ENCODE data around the gene XRRA1. TPM values are rescaled to one million over a fixed set of nuclear protein-coding genes. Genes with fewer than 3 reads are reported as not detected.

XRRA1 gene
- total and polyA plus RNA-seq, 2 of the 13 experiments (the other 11 are each of a cell fraction or from before 2014, with no cell fraction given): 7.6 to 10.5 TPM

GRCh38 chr11:74981888-74982287, 33.0 kb upstream of the XRRA1 start:
- peaks cover 8 to 10% of the 10 kb centered on the region in 2 experiments; a peak in 3 of 5 replicates for H3K36me3 ChIP-seq (replicated peaks in 1 of 2; ENCODE audit: control insufficient read depth in 1 of 2, insufficient read depth in 2 of 2, low read length in 2 of 2)

DNA sequence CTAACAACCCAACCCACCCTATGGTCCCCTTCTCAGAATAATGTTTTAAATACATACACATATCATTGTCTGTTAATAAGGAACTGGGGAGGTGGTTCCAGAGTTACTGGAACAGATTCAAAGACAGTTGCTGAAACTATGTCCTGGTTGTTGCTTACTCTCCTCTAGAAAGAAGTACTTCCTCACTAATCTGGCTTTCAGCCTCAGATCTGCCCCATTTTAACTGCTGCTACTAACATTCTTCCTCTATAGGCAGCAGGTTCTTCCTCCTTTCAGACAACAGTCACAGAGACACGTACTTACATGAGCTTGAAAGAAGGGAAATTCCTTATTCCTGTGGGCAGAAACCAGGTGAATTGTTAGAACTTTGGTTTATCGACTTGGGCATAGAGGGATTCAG, 31.7 kb upstream of the XRRA1 start:
- no peaks in the 10 kb centered on the region for H3K27me3 ChIP-seq (ENCODE audit: control insufficient read depth in 1 of 2, insufficient read depth in 2 of 2, low read length in 2 of 2)
- H3K79me2 ChIP-seq (ENCODE audit: insufficient read depth, low read length): no peaks in the 10 kb centered on the region
- H3K27ac ChIP-seq (ENCODE audit: extremely low read length, insufficient read depth, low read length): no peak overlapping the region
- CTCF ChIA-PET (ENCODE audit: low intra/inter-chr PET ratio, low total read pairs): no interaction called here
- H4K20me1 ChIP-seq (ENCODE audit: insufficient read depth, low read length): no peaks in the 10 kb centered on the region
- peaks cover 8 to 19% of the 10 kb centered on the region in 2 experiments; a peak in 4 of 5 replicates for H3K36me3 ChIP-seq (replicated peaks in 1 of 2; ENCODE audit: control insufficient read depth in 1 of 2, insufficient read depth in 2 of 2, low read length in 2 of 2)
- no peak for TF ChIP-seq XRCC5 (optimal IDR thresholded peaks at IDR 0.05; ENCODE audit: low read length)
- no peak for FAIRE-seq
- intact Hi-C loops (cut with micrococcal nuclease; ENCODE audit: unreplicated experiment) (no loop called here), in situ Hi-C loops (cut with HindIII; ENCODE audit: extremely low pct_ligation_motif_present, low pct_unique_long_range_greater_than_20kb) (no loop called here)
- no peak overlapping the region for H2AFZ ChIP-seq (ENCODE audit: low read length)
- WGBS (ENCODE audit: low lambda C conversion rate): 96% methylated on average over 2 of the region's 2 CpGs
- no peak overlapping the region for H3K4me3 ChIP-seq (replicated peaks in 1 of 3; ENCODE audit: insufficient read depth in 1 of 3, low read depth in 2 of 3, low read length in 3 of 3)
- POLR2A ChIA-PET: no interaction called here
- ATAC-seq: no peak
- H3K9ac ChIP-seq (ENCODE audit: insufficient read depth, low read depth, low read length): no peak overlapping the region
- H3K4me1 ChIP-seq (ENCODE audit: insufficient read depth, low read length): peaks cover 56% of the 10 kb centered on the region
- no peak overlapping the region for H3K4me2 ChIP-seq (ENCODE audit: low read depth, low read length)
- BruUV-seq (replicated peaks): no TSS peak
- H3K9me3 ChIP-seq (ENCODE audit: low read length): no peaks in the 10 kb centered on the region
- DNase-seq (ENCODE audit: low spot score): no peak

More at GRCh38 chr11:74981888-74982287, 33.0 kb upstream of the XRRA1 start:
- H3K9ac ChIP-seq (ENCODE audit: insufficient read depth, low read depth, low read length): no peak overlapping the region
- no peaks in the 10 kb centered on the region for H3K9me3 ChIP-seq (ENCODE audit: low read length)
- intact Hi-C loops (cut with micrococcal nuclease; ENCODE audit: unreplicated experiment): no loop called here
- 55% methylated on average over 1 of the region's 1 CpG for WGBS (ENCODE audit: low lambda C conversion rate)
- no peaks in the 10 kb centered on the region for H3K27me3 ChIP-seq (ENCODE audit: control insufficient read depth in 1 of 2, insufficient read depth in 2 of 2, low read length in 2 of 2)
- ATAC-seq: peak; percentile 68
- H3K4me1 ChIP-seq (ENCODE audit: insufficient read depth, low read length): peaks cover 45% of the 10 kb centered on the region
- no peaks in the 10 kb centered on the region for H4K20me1 ChIP-seq (ENCODE audit: insufficient read depth, low read length)
- no TSS peak for BruUV-seq (replicated peaks)
- in situ Hi-C loops (cut with HindIII; ENCODE audit: extremely low pct_ligation_motif_present, low pct_unique_long_range_greater_than_20kb): no loop called here
- no peak overlapping the region for H3K4me2 ChIP-seq (ENCODE audit: low read depth, low read length)
- no peak overlapping the region for H2AFZ ChIP-seq (ENCODE audit: low read length)
- no peaks in the 10 kb centered on the region for H3K79me2 ChIP-seq (ENCODE audit: insufficient read depth, low read length)
- TF ChIP-seq KDM5B (CRISPR knock-in tag; IDR thresholded peaks at IDR 0.05; ENCODE audit: borderline replicate concordance) (no peak), ARID2 (CRISPR knock-in tag; IDR thresholded peaks at IDR 0.05; ENCODE audit: borderline replicate concordance) (no peak), PAX8 (CRISPR knock-in tag; IDR thresholded peaks at IDR 0.05; ENCODE audit: borderline replicate concordance) (no peak)
- TF ChIP-seq, protein P1, sequence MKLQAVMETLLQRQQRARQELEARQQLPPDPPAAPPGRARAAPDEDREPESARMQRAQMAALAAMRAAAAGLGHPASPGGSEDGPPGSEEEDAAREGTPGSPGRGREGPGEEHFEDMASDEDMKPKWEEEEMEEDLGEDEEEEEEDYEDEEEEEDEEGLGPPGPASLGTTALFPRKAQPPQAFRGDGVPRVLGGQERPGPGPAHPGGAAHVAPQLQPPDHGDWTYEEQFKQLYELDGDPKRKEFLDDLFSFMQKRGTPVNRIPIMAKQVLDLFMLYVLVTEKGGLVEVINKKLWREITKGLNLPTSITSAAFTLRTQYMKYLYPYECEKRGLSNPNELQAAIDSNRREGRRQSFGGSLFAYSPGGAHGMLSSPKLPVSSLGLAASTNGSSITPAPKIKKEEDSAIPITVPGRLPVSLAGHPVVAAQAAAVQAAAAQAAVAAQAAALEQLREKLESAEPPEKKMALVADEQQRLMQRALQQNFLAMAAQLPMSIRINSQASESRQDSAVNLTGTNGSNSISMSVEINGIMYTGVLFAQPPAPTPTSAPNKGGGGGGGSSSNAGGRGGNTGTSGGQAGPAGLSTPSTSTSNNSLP (IDR thresholded peaks at IDR 0.05; ENCODE audit: low read depth, low read length): peak; percentile 77; the same call in 1 of the 2 replicates
- H3K27ac ChIP-seq (ENCODE audit: extremely low read length, insufficient read depth, low read length): no peak overlapping the region
- no peak for FAIRE-seq
- ChIA-PET POLR2A (no interaction called here), CTCF (ENCODE audit: low intra/inter-chr PET ratio, low total read pairs) (no interaction called here)
- H3K4me3 ChIP-seq (replicated peaks in 1 of 3; ENCODE audit: insufficient read depth in 1 of 3, low read depth in 2 of 3, low read length in 3 of 3): no peak overlapping the region
- DNase-seq (ENCODE audit: low spot score): peak; percentile 45
